Ishikawa (cell line): Measurements from ENCODE around the gene HELZ2.

ENCODE experiments used
- CEBPB ChIP-seq: IDR thresholded peaks from 2 replicates; pipeline ENCODE4 v1.6.1; 2012
- EP300 ChIP-seq: IDR thresholded peaks from 2 replicates; pipeline ENCODE4 v1.6.1; 2012; ENCODE audit warnings: borderline replicate concordance
- FOXM1 ChIP-seq: IDR thresholded peaks from 2 replicates; pipeline ENCODE4 v1.6.1; 2012; ENCODE audit warnings: low read depth, borderline replicate concordance
- RAD21 ChIP-seq: IDR thresholded peaks from 2 replicates; pipeline ENCODE4 v1.6.1; 2012; ENCODE audit warnings: low read depth
- TEAD4 ChIP-seq: IDR thresholded peaks from 2 replicates; pipeline ENCODE4 v1.6.1; 2012
- YY1 ChIP-seq: IDR thresholded peaks from 2 replicates; pipeline ENCODE4 v1.6.1; 2012; ENCODE audit warnings: low read depth

DNA sequence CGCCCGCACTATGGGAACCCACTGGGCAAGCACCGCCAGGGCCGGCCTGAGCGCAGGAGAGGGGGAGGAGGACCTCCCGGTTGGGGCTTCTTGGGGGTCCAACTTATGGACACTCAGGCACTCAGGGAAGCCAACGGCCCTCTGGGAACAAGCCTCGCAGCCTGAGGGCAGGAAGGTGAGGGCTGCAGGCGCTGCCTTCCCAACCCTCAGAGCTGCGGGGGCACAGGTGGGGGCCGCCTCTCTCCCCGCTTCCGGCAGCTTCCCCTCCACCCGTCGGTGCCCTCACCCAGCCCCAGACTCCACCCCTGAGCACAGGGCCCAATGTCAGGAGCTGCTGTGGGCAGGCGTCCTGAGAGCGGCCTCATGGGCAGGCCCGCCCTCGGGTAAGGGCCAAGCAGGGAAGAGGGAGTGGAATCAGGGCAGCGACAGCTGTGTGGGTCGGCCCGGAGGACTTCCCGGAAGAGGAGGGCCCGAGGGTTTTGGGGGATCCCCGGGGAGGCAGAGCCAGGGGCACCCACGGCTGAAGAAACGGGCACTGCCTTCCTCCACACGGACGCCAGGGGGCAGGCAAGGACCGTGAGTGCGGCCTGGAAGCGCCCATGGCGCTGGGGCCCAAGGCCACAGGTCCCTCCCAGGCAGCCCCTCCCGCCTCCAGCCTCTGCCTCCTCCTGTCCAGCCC is 36.4 kb downstream of the HELZ2 start:
- TF ChIP-seq YY1 (no peak), RAD21 (peak; percentile 95), TEAD4 (no peak), FOXM1 (0 out of 2 replicates have a peak, but pooled peaks have one; percentile 1), CEBPB (no peak), EP300 (peak; percentile 53; the same call in 1 of the 2 replicates)
